ENCODE data around the gene KCNMA1.

Gene KCNMA1

GRCh38 chr10:77004917-77005564 lies 632.6 kb downstream of the KCNMA1 start:
- no peaks in the 10 kb centered on the region for H3K79me2 ChIP-seq (ENCODE audit: control insufficient read depth, insufficient read depth, low read length)
- no peak overlapping the region for H2BK15ac ChIP-seq (replicated peaks; ENCODE audit: low read depth)
- no peak overlapping the region for H3K27ac ChIP-seq (ENCODE audit: low read depth, low read length)
- H3K4me2 ChIP-seq (ENCODE audit: low read length) = no peak overlapping the region
- no peaks in the 10 kb centered on the region for H3K4me1 ChIP-seq (ENCODE audit: control insufficient read depth, low read depth, low read length)
- no peak overlapping the region for H2BK120ac ChIP-seq (ENCODE audit: low read depth, low read length)
- no CpG with 5 or more reads among the region's 3 CpGs for WGBS (ENCODE audit: extremely low coverage, insufficient coverage, low lambda C conversion rate)
- no peak overlapping the region for H3K4me3 ChIP-seq (ENCODE audit: low read length)
- no peaks in the 10 kb centered on the region for H3K27me3 ChIP-seq (ENCODE audit: insufficient read depth, low read length, poor library complexity)
- no peak overlapping the region for H3K4ac ChIP-seq (ENCODE audit: low read depth, low read length)
- no peaks in the 10 kb centered on the region for H3K79me1 ChIP-seq (ENCODE audit: low read length)
- H3K56ac ChIP-seq (ENCODE audit: low read length) = no peak overlapping the region
- H3K18ac ChIP-seq (ENCODE audit: low read length) = no peak overlapping the region
- H3K23ac ChIP-seq (ENCODE audit: low read length) = no peak overlapping the region
- no peak overlapping the region for H2BK5ac ChIP-seq (ENCODE audit: low read length)
- H4K8ac ChIP-seq (ENCODE audit: low read depth, low read length) = no peak overlapping the region
- no peak overlapping the region for H3K9ac ChIP-seq (ENCODE audit: low read length)
- no peak overlapping the region for H4K5ac ChIP-seq (ENCODE audit: low read length)
- H2AK5ac ChIP-seq (ENCODE audit: low read length) = no peak overlapping the region
- DNase-seq = peak; percentile 86
- no peaks in the 10 kb centered on the region for H3K36me3 ChIP-seq (ENCODE audit: control insufficient read depth, insufficient read depth, low read length)

GRCh38 chr10:77002872-77003271 lies 634.7 kb downstream of the KCNMA1 start:
- Histone ChIP-seq H2BK120ac (ENCODE audit: low read depth, low read length) (no peak overlapping the region), H3K79me2 (ENCODE audit: control insufficient read depth, insufficient read depth, low read length) (no peaks in the 10 kb centered on the region), H3K9ac (ENCODE audit: low read length) (no peak overlapping the region), H2BK5ac (ENCODE audit: low read length) (no peak overlapping the region), H3K4ac (ENCODE audit: low read depth, low read length) (no peak overlapping the region), H3K23ac (ENCODE audit: low read length) (no peak overlapping the region), H3K18ac (ENCODE audit: low read length) (no peak overlapping the region), H4K8ac (ENCODE audit: low read depth, low read length) (no peak overlapping the region), H3K27me3 (ENCODE audit: insufficient read depth, low read length, poor library complexity) (no peaks in the 10 kb centered on the region), H2AK5ac (ENCODE audit: low read length) (no peak overlapping the region), H4K5ac (ENCODE audit: low read length) (no peak overlapping the region), H2BK15ac (replicated peaks; ENCODE audit: low read depth) (no peak overlapping the region), H3K4me3 (ENCODE audit: low read length) (no peak overlapping the region), H3K56ac (ENCODE audit: low read length) (no peak overlapping the region), H3K4me1 (ENCODE audit: control insufficient read depth, low read depth, low read length) (no peaks in the 10 kb centered on the region), H3K36me3 (ENCODE audit: control insufficient read depth, insufficient read depth, low read length) (no peaks in the 10 kb centered on the region), H3K79me1 (ENCODE audit: low read length) (no peaks in the 10 kb centered on the region), H3K4me2 (ENCODE audit: low read length) (no peak overlapping the region), H3K27ac (ENCODE audit: low read depth, low read length) (no peak overlapping the region)
- no CpG with 5 or more reads among the region's 2 CpGs for WGBS (ENCODE audit: extremely low coverage, insufficient coverage, low lambda C conversion rate)
- DNase-seq = no peak

GRCh38 chr10:77001206-77001605 lies 636.4 kb downstream of the KCNMA1 start:
- WGBS (ENCODE audit: extremely low coverage, insufficient coverage, low lambda C conversion rate) = no CpG with 5 or more reads among the region's 12 CpGs
- no peak overlapping the region for H4K5ac ChIP-seq (ENCODE audit: low read length)
- no peak overlapping the region for H3K23ac ChIP-seq (ENCODE audit: low read length)

GRCh38 chr10:76998451-76998850 lies 639.2 kb downstream of the KCNMA1 start:
- DNase-seq = no peak
- no peak overlapping the region for H4K5ac ChIP-seq (ENCODE audit: low read length)
- WGBS (ENCODE audit: extremely low coverage, insufficient coverage, low lambda C conversion rate) = no CpG with 5 or more reads among the region's 2 CpGs
- H3K79me2 ChIP-seq (ENCODE audit: control insufficient read depth, insufficient read depth, low read length) = no peaks in the 10 kb centered on the region
- no peak overlapping the region for H3K23ac ChIP-seq (ENCODE audit: low read length)
- no peak overlapping the region for H3K18ac ChIP-seq (ENCODE audit: low read length)
- H3K4me3 ChIP-seq (ENCODE audit: low read length) = no peak overlapping the region
- no peak overlapping the region for H3K4ac ChIP-seq (ENCODE audit: low read depth, low read length)
- no peaks in the 10 kb centered on the region for H3K27me3 ChIP-seq (ENCODE audit: insufficient read depth, low read length, poor library complexity)
- H3K4me1 ChIP-seq (ENCODE audit: control insufficient read depth, low read depth, low read length) = no peaks in the 10 kb centered on the region
- H3K56ac ChIP-seq (ENCODE audit: low read length) = no peak overlapping the region
- H3K4me2 ChIP-seq (ENCODE audit: low read length) = no peak overlapping the region
- no peak overlapping the region for H3K9ac ChIP-seq (ENCODE audit: low read length)
- no peak overlapping the region for H2BK15ac ChIP-seq (replicated peaks; ENCODE audit: low read depth)
- H2BK120ac ChIP-seq (ENCODE audit: low read depth, low read length) = no peak overlapping the region
- no peak overlapping the region for H2BK5ac ChIP-seq (ENCODE audit: low read length)
- no peak overlapping the region for H3K27ac ChIP-seq (ENCODE audit: low read depth, low read length)
- H4K8ac ChIP-seq (ENCODE audit: low read depth, low read length) = no peak overlapping the region
- no peaks in the 10 kb centered on the region for H3K79me1 ChIP-seq (ENCODE audit: low read length)
- no peak overlapping the region for H2AK5ac ChIP-seq (ENCODE audit: low read length)
- no peaks in the 10 kb centered on the region for H3K36me3 ChIP-seq (ENCODE audit: control insufficient read depth, insufficient read depth, low read length)

More at GRCh38 chr10:77001206-77001605, 636.4 kb downstream of the KCNMA1 start:
- no peak overlapping the region for H3K56ac ChIP-seq (ENCODE audit: low read length)
- H3K4ac ChIP-seq (ENCODE audit: low read depth, low read length) = no peak overlapping the region
- DNase-seq = no peak
- no peak overlapping the region for H2BK5ac ChIP-seq (ENCODE audit: low read length)
- H3K79me1 ChIP-seq (ENCODE audit: low read length) = no peaks in the 10 kb centered on the region
- H3K36me3 ChIP-seq (ENCODE audit: control insufficient read depth, insufficient read depth, low read length) = no peaks in the 10 kb centered on the region
- H3K9ac ChIP-seq (ENCODE audit: low read length) = no peak overlapping the region
- H3K4me3 ChIP-seq (ENCODE audit: low read length) = no peak overlapping the region
- H3K79me2 ChIP-seq (ENCODE audit: control insufficient read depth, insufficient read depth, low read length) = no peaks in the 10 kb centered on the region
- H3K4me1 ChIP-seq (ENCODE audit: control insufficient read depth, low read depth, low read length) = no peaks in the 10 kb centered on the region
- no peak overlapping the region for H3K27ac ChIP-seq (ENCODE audit: low read depth, low read length)
- H4K8ac ChIP-seq (ENCODE audit: low read depth, low read length) = no peak overlapping the region
- H2BK120ac ChIP-seq (ENCODE audit: low read depth, low read length) = no peak overlapping the region
- no peak overlapping the region for H3K4me2 ChIP-seq (ENCODE audit: low read length)
- no peaks in the 10 kb centered on the region for H3K27me3 ChIP-seq (ENCODE audit: insufficient read depth, low read length, poor library complexity)
- H3K18ac ChIP-seq (ENCODE audit: low read length) = no peak overlapping the region
- H2AK5ac ChIP-seq (ENCODE audit: low read length) = no peak overlapping the region
- no peak overlapping the region for H2BK15ac ChIP-seq (replicated peaks; ENCODE audit: low read depth)

GRCh38 chr10:76997631-76998030 lies 640.0 kb downstream of the KCNMA1 start:
- Histone ChIP-seq H2AK5ac (ENCODE audit: low read length) (no peak overlapping the region), H3K23ac (ENCODE audit: low read length) (no peak overlapping the region), H4K8ac (ENCODE audit: low read depth, low read length) (no peak overlapping the region), H2BK5ac (ENCODE audit: low read length) (no peak overlapping the region), H4K5ac (ENCODE audit: low read length) (no peak overlapping the region), H3K9ac (ENCODE audit: low read length) (no peak overlapping the region), H3K56ac (ENCODE audit: low read length) (no peak overlapping the region), H3K27me3 (ENCODE audit: insufficient read depth, low read length, poor library complexity) (no peaks in the 10 kb centered on the region), H3K27ac (ENCODE audit: low read depth, low read length) (no peak overlapping the region), H3K36me3 (ENCODE audit: control insufficient read depth, insufficient read depth, low read length) (no peaks in the 10 kb centered on the region), H2BK15ac (replicated peaks; ENCODE audit: low read depth) (no peak overlapping the region), H3K79me2 (ENCODE audit: control insufficient read depth, insufficient read depth, low read length) (no peaks in the 10 kb centered on the region), H3K4ac (ENCODE audit: low read depth, low read length) (no peak overlapping the region), H3K79me1 (ENCODE audit: low read length) (no peaks in the 10 kb centered on the region), H3K4me2 (ENCODE audit: low read length) (no peak overlapping the region), H3K18ac (ENCODE audit: low read length) (no peak overlapping the region), H3K4me3 (ENCODE audit: low read length) (no peak overlapping the region), H3K4me1 (ENCODE audit: control insufficient read depth, low read depth, low read length) (no peaks in the 10 kb centered on the region), H2BK120ac (ENCODE audit: low read depth, low read length) (no peak overlapping the region)
- whole genome bisulfite sequencing (ENCODE audit: extremely low coverage, insufficient coverage, low lambda C conversion rate) = no CpG with 5 or more reads among the region's 3 CpGs
- DNase-seq = no peak

- no peaks in the 10 kb centered on the region for H3K4me1 ChIP-seq (ENCODE audit: control insufficient read depth, low read depth, low read length)
- DNase-seq = no peak
- no peak overlapping the region for H2AK5ac ChIP-seq (ENCODE audit: low read length)
- no peaks in the 10 kb centered on the region for H3K79me1 ChIP-seq (ENCODE audit: low read length)
- WGBS (ENCODE audit: extremely low coverage, insufficient coverage, low lambda C conversion rate) = 100% methylated on average over 2 of the region's 11 CpGs
- no peak overlapping the region for H3K4me3 ChIP-seq (ENCODE audit: low read length)
- no peak overlapping the region for H3K9ac ChIP-seq (ENCODE audit: low read length)
- no peak overlapping the region for H2BK120ac ChIP-seq (ENCODE audit: low read depth, low read length)
- H3K4ac ChIP-seq (ENCODE audit: low read depth, low read length) = no peak overlapping the region
- H3K4me2 ChIP-seq (ENCODE audit: low read length) = no peak overlapping the region
- H3K23ac ChIP-seq (ENCODE audit: low read length) = no peak overlapping the region
- H4K5ac ChIP-seq (ENCODE audit: low read length) = no peak overlapping the region
- H3K27ac ChIP-seq (ENCODE audit: low read depth, low read length) = no peak overlapping the region
- no peaks in the 10 kb centered on the region for H3K36me3 ChIP-seq (ENCODE audit: control insufficient read depth, insufficient read depth, low read length)
- H3K79me2 ChIP-seq (ENCODE audit: control insufficient read depth, insufficient read depth, low read length) = no peaks in the 10 kb centered on the region
- no peak overlapping the region for H2BK5ac ChIP-seq (ENCODE audit: low read length)
- no peaks in the 10 kb centered on the region for H3K27me3 ChIP-seq (ENCODE audit: insufficient read depth, low read length, poor library complexity)
- H2BK15ac ChIP-seq (replicated peaks; ENCODE audit: low read depth) = no peak overlapping the region
- no peak overlapping the region for H3K56ac ChIP-seq (ENCODE audit: low read length)
- no peak overlapping the region for H4K8ac ChIP-seq (ENCODE audit: low read depth, low read length)
- H3K18ac ChIP-seq (ENCODE audit: low read length) = no peak overlapping the region
Measured at GRCh38 chr10:76995023-76995422, 642.6 kb downstream of the KCNMA1 start.

Measured in mesendoderm (in vitro differentiated cells).